OCI-LY7 (cell line): Measurements from ENCODE around the gene LAMTOR3. TPM values are rescaled to one million over a fixed set of nuclear protein-coding genes. Genes with fewer than 3 reads are reported as not detected.

Source experiments
- BruUV-seq: library from RNA; stranded (reverse); fragments of 400-500 nt; replicated peaks from 2 replicates; lab custom pipeline; 2021; lab: Mats Ljungman, UMichigan
- CTCF ChIA-PET: fragments of 300-600 bp; sonication (Branson Sonifier 250); formaldehyde crosslinking; loops from one replicate; lab custom pipeline; 2022; ENCODE audit warnings: antibody characterized with exemption; ENCODE audit not compliant: unreplicated experiment; lab: Charles Lee
- POLR2A ChIA-PET: fragments of 300-600 bp; sonication (Branson Sonifier 250); formaldehyde crosslinking; loops from one replicate; lab custom pipeline; 2022; ENCODE audit warnings: antibody characterized with exemption; lab: Charles Lee
- DNase-seq: peaks from one replicate; pipeline ENCODE4 v3.0.0-alpha.2; 2015; ENCODE audit warnings: low spot score
- H2AFZ ChIP-seq: fragments of 200-600 bp; sonication (generic), shearing (Covaris generic); 2 replicates; pipeline ENCODE4 v1.6.1; 2014; ENCODE audit warnings: mild to moderate bottlenecking, antibody characterized with exemption, low read length, moderate library complexity
- H3K27ac ChIP-seq: fragments of 200-600 bp; sonication (generic); 2 replicates; pipeline ENCODE4 v1.5.1; 2014; ENCODE audit warnings: mixed run types, low read depth, mild to moderate bottlenecking, moderate library complexity, low read length, inconsistent platforms; ENCODE audit not compliant: poor library complexity, severe bottlenecking
- H3K36me3 ChIP-seq: fragments of 200-600 bp; sonication (generic); 2 replicates; pipeline ENCODE4 v1.6.1; 2014; ENCODE audit warnings: mild to moderate bottlenecking, antibody characterized with exemption, low read length, moderate library complexity, mixed read lengths; ENCODE audit not compliant: insufficient read depth
- H3K4me1 ChIP-seq: fragments of 200-600 bp; sonication (generic); 2 replicates; pipeline ENCODE4 v1.5.1; 2014; ENCODE audit warnings: mild to moderate bottlenecking, low read length; ENCODE audit not compliant: insufficient read depth, poor library complexity, severe bottlenecking
- H3K4me2 ChIP-seq: fragments of 200-600 bp; sonication (generic); 2 replicates; pipeline ENCODE4 v1.6.1; 2014; ENCODE audit warnings: mild to moderate bottlenecking, low read length
- H3K4me3 ChIP-seq: fragments of 200-600 bp; sonication (generic); 2 replicates; pipeline ENCODE4 v1.5.1; 2014; ENCODE audit warnings: mild to moderate bottlenecking, low read depth, low read length; ENCODE audit not compliant: poor library complexity, severe bottlenecking
- H3K79me2 ChIP-seq: fragments of 200-600 bp; sonication (generic); 2 replicates; pipeline ENCODE4 v1.6.1; 2016; ENCODE audit warnings: low read depth, mild to moderate bottlenecking, low read length, moderate library complexity, mixed read lengths; ENCODE audit not compliant: insufficient read depth
- H3K9me2 ChIP-seq: fragments of 200-600 bp; sonication (generic); 2 replicates; pipeline ENCODE4 v1.6.1; 2016; ENCODE audit warnings: mild to moderate bottlenecking, low read length, mixed read lengths; ENCODE audit not compliant: insufficient read depth
- H3K9me3 ChIP-seq: fragments of 200-600 bp; sonication (generic); 2 replicates; pipeline ENCODE4 v1.6.1; 2014; ENCODE audit warnings: mild to moderate bottlenecking, mixed run types, low read length, mixed read lengths
- H4K20me1 ChIP-seq: fragments of 200-600 bp; sonication (generic); 2 replicates; pipeline ENCODE4 v1.6.1; 2014; ENCODE audit warnings: mild to moderate bottlenecking, antibody characterized with exemption, low read length, moderate library complexity, mixed read lengths; ENCODE audit not compliant: insufficient read depth
- EZH2phosphoT487 ChIP-seq: fragments of 200-600 bp; sonication (generic); IDR thresholded peaks from 2 replicates; pipeline ENCODE4 v1.6.1; 2018; ENCODE audit warnings: low read depth, borderline replicate concordance, mild to moderate bottlenecking, mixed run types, antibody characterized with exemption, low read length, moderate library complexity, mixed read lengths
- intact Hi-C: fragments of 100-400 bp; cut with micrococcal nuclease; formaldehyde crosslinking; loops from one replicate; pipeline ENCODE4 v1.10.0; 2022; ENCODE audit not compliant: unreplicated experiment
- total RNA-seq, 2 experiments: library from RNA; depleted of rRNA in 1 of 2; stranded (reverse); fragments of >200 nt in 1 of 2; shearing (Covaris generic) in 1 of 2; gene quantifications; 2 replicates each; pipeline ENCODE4 v1.2.3, GENCODE V29; 2014 to 2022
- TF ChIP-seq, protein P1 (sequence below): fragments of 200-600 bp; sonication (generic); conservative IDR thresholded peaks from 2 replicates; pipeline ENCODE4 v1.5.1; 2014; ENCODE audit warnings: mild to moderate bottlenecking, antibody characterized with exemption, low read length, moderate library complexity, mixed read lengths

Gene LAMTOR3
- total RNA-seq, 2 experiments from 2014 or later, result 18.5 to 27.3 TPM

DNA sequence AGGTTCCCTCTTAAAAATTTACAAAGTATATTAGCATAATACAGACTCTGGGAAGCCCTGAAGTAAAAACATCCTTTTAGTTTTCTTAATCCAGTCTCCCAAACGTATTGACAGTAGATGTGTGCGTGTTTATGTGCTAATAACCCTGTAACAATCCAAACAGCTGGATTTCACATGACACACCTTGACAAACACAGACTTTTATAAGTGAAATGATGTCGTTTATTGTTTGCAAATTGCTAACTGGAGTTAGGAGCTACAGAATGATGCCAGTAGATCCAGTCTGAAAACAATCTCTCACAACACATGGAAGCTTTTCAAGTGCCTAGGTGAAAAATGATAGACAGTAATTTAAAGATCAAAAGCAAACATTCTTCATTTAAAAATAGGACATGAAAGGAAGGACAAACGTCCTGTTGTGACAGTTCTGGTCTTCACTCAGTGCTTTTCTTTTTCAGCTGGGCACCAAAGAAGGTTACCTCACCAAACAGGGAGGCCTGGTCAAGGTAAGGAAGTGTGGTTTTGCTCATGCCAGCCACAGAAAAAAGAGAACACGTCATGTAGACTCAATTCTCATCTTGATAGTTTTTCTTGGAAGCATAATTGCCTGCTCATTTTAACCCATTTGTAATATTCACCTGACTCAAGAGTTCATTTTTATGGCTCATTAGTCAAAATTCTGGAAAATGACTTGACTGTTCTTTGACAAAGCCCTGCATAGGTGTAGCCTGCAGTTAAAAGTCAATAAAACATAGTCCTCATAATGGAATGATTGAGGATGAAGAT is 32.9 kb downstream of the LAMTOR3 start:
- BruUV-seq, result no TSS peak
- no peak overlapping the region for H2AFZ ChIP-seq
- POLR2A ChIA-PET, result interaction anchor here (0.6 to 1.3 kb wide), 4 partner anchors 8 to 712 kb away, joined by 3 to 4 read pairs (median 3); no protein-coding TSS in a partner anchor

DNA sequence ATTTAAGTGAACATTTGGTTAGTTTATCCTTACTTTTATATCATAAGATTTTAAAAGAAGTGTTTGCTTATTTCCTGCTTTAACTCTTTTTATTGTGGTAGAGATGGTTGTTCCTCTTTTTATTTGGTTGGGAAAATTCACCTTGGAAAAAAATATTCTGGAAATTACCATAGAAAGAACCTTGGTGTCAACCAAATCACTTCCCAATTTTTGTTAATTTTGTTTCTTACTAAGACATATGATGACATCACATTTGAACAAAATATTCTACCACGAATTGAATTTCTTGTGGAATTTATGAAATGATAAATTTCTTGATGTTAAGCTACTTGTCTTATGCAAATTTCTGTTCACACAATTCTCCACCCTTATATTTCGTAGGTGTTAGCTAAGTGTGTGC is 33.7 kb downstream of the LAMTOR3 start:
- Histone ChIP-seq H3K79me2 (peaks cover 12% of the 10 kb centered on the region; the same call in 1 of the 2 replicates), H3K36me3 (peaks cover 94% of the 10 kb centered on the region), H3K9me2 (no peaks in the 10 kb centered on the region), H3K4me3 (no peak overlapping the region), H3K27ac (no peak overlapping the region), H4K20me1 (no peaks in the 10 kb centered on the region), H3K4me2 (no peak overlapping the region), H3K9me3 (no peaks in the 10 kb centered on the region), H2AFZ (no peak overlapping the region), H3K4me1 (peaks cover 40% of the 10 kb centered on the region)
- TF ChIP-seq EZH2phosphoT487, result no peak
- TF ChIP-seq, protein P1, sequence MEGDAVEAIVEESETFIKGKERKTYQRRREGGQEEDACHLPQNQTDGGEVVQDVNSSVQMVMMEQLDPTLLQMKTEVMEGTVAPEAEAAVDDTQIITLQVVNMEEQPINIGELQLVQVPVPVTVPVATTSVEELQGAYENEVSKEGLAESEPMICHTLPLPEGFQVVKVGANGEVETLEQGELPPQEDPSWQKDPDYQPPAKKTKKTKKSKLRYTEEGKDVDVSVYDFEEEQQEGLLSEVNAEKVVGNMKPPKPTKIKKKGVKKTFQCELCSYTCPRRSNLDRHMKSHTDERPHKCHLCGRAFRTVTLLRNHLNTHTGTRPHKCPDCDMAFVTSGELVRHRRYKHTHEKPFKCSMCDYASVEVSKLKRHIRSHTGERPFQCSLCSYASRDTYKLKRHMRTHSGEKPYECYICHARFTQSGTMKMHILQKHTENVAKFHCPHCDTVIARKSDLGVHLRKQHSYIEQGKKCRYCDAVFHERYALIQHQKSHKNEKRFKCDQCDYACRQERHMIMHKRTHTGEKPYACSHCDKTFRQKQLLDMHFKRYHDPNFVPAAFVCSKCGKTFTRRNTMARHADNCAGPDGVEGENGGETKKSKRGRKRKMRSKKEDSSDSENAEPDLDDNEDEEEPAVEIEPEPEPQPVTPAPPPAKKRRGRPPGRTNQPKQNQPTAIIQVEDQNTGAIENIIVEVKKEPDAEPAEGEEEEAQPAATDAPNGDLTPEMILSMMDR, result no peak
- ChIA-PET CTCF (no interaction called here), POLR2A (interaction anchor here (0.6 to 2.2 kb wide), 5 partner anchors 14 to 711 kb away, joined by 3 to 11 read pairs (median 4); no protein-coding TSS in a partner anchor)
- DNase-seq, result no peak
- BruUV-seq, result no TSS peak
- intact Hi-C loops, result no loop called here

More for the DNA sequence above, 32.9 kb downstream of the LAMTOR3 start:
- no peaks in the 10 kb centered on the region for H4K20me1 ChIP-seq
- intact Hi-C loops, result no loop called here
- no peak for TF ChIP-seq EZH2phosphoT487
- TF ChIP-seq, protein P1, result no peak
- DNase-seq, result no peak
- no peak overlapping the region for H3K27ac ChIP-seq
- CTCF ChIA-PET, result no interaction called here
- H3K9me3 ChIP-seq, result no peaks in the 10 kb centered on the region
- peaks cover 32% of the 10 kb centered on the region for H3K4me1 ChIP-seq
- H3K4me3 ChIP-seq, result no peak overlapping the region
- no peak overlapping the region for H3K4me2 ChIP-seq
- H3K36me3 ChIP-seq, result peaks cover 92% of the 10 kb centered on the region
- H3K79me2 ChIP-seq, result peaks cover 12% of the 10 kb centered on the region; the same call in 1 of the 2 replicates
- no peaks in the 10 kb centered on the region for H3K9me2 ChIP-seq

- peak overlapping the region; percentile 39 for H3K27ac ChIP-seq
- H3K79me2 ChIP-seq, result peaks cover 12% of the 10 kb centered on the region; the same call in 1 of the 2 replicates
- peaks cover 94% of the 10 kb centered on the region for H3K36me3 ChIP-seq
- intact Hi-C loops, result loop anchor here (2.0 kb wide), 1 partner anchor 43 kb away; the partner anchor contains the start of gene DAPP1
- no TSS peak for BruUV-seq
- CTCF ChIA-PET, result no interaction called here
- TF ChIP-seq, protein P1, result no peak
- no peak for TF ChIP-seq EZH2phosphoT487
- H4K20me1 ChIP-seq, result no peaks in the 10 kb centered on the region
- peaks cover 49% of the 10 kb centered on the region for H3K4me1 ChIP-seq
- H3K9me2 ChIP-seq, result no peaks in the 10 kb centered on the region
- DNase-seq, result peak; percentile 63
- H2AFZ ChIP-seq, result no peak overlapping the region
- H3K4me3 ChIP-seq, result peak overlapping the region; percentile 3
- H3K9me3 ChIP-seq, result no peaks in the 10 kb centered on the region
- POLR2A ChIA-PET, result interaction anchor here (0.6 to 2.2 kb wide), 5 partner anchors 13 to 87 kb away, joined by 3 to 11 read pairs (median 4); partner anchors contain the start of genes DAPP1 and DNAJB14
- peak overlapping the region; percentile 47 for H3K4me2 ChIP-seq
Measured at GRCh38 chr4:99859618-99860017, 34.6 kb downstream of the LAMTOR3 start.
